HG03469 (cell line): Measurements from ENCODE around the gene FOXQ1.
"Not testable (repeated sequence)": the region's sequence is repeated elsewhere in the genome, so short reads cannot be mapped to it uniquely, and the experiment has no call there.

Experiments
- ATAC-seq: cut with Tn5 transposase; IDR thresholded peaks from one replicate; pipeline ENCODE4 v1.9.1; 2021; ENCODE audit warnings: mild to moderate bottlenecking, moderate library complexity, moderate number of reproducible peaks; ENCODE audit not compliant: unreplicated experiment

FOXQ1 gene

DNA sequence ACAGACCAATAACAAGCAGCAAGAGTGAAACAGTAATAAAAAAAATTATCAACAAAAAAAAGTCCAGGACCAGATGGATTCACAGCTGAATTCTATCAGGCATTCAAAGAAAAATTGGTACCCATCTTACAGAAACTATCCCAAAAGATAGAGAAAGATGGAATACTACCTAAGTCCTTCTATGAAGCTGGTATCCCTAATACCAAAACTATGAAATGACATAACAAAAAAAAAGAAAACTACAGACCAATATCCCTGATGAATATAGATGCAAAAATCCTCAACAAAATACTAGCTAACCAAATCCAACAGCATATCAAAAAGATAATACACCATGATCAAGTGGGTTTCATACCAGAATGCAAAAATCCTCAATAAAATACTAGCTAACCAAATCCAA, 43.2 kb downstream of the FOXQ1 start:
- ATAC-seq: not testable (repeated sequence)

DNA sequence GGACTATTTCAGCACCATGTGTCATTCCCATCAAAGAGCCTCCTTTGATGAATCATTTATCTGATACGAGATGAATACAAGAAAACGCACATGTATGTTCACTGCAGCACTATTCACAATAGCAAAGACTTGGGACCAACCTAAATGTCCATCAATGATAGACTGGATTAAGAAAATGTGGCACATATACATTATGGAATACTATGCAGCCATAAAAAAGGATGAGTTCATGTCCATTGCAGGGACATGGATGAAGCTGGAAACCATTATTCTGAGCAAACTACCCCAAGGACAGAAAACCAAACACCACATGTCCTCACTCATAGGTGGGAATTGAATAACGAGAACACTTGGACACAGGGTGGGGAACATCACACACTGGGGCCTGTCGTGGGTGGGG, 49.8 kb downstream of the FOXQ1 start:
- not testable (repeated sequence) for ATAC-seq

DNA sequence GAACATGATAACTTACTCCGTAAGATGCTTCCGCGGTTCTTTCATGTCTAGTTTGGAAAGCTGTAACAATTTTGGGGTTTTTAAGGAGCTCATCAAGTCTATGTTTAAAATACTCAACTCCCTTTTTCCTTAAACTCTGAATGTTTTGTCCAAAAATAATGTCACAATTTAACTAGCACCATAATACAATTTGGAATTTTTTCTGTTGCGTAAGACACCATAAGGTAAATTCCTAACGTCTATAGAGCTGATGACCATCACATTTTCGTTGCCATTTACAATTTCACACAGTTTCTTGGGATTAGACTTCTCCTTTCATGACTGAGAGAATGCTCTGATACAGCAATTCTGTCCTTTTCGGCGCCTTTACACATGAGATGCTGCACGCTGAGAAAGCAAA, 50.7 kb downstream of the FOXQ1 start:
- ATAC-seq: no peak

DNA sequence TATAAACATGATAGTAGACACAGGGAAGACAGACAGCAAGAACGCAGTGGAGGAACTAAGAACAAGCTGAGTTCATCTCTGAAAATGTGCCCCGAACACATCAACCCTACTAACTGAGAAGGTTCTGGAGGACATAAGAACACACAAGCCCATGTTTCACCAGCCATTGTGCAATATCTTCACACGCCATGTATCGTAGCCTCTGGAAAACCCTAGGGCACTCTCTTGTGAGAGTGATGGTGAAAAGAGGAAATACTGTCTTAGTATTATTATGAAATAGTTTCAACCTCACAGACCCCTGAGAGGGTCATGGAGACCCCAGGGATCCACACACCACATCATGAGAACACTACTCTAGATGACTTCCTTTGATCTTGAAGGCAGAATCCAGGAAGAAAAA, 51.4 kb downstream of the FOXQ1 start:
- no peak for ATAC-seq

DNA sequence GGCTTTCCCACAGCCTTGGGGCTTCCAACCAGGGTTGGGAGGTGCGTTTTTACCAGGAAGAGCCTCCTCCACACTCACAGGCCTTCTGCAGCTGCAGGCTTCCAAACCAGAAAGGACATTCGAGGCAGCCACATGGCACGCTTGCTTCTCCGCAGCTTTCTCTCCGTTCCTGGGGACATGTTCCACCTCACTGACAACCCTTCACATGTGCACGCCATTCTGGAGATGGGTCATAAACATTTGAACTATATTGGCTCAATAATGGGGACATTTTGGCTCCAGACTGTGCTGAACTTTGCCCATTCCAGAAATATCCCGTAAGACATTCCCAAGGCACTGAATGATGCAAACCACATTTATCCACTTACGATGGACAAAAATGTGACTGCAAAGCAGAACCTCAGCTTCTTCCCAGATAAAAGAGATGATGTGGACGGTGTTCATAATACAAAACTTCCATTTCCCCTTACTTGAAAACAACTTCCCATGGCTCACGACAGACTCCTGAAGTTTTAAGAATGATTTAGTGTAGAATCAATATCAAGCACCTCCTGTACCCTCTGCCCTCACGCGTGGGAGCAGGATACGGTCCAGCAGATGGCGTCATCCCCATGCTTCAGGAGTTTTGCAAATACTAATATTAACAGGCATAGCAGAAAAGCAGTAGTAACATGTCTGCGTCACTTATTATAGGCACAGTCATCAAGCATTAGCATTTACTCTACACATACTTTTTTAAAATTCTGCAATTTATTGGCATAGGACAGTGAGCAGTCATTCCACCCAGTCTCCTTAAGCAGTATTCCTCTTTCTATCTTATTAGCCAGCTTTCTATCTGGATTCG, 52.1 kb downstream of the FOXQ1 start:
- no peak for ATAC-seq
